Right atrium auricular region (tissue), 2 donors: Measurements from ENCODE around the gene DACT2. TPM values are rescaled to one million over a fixed set of nuclear protein-coding genes. Genes with fewer than 3 reads are reported as not detected.

ENCODE experiments used
- DNase-seq: peaks from one replicate; pipeline ENCODE4 v3.0.0-alpha.2; 2019; ENCODE audit warnings: low spot score
- H3K27ac ChIP-seq, 2 donors: fragments of 200-600 bp; sonication (generic); 1 replicate in 1 of 2; 2 replicates in 1 of 2; pipeline ENCODE4 v1.5.1; 2016 to 2019
- H3K27me3 ChIP-seq, 2 donors: fragments of 200-600 bp; sonication (generic); one replicate each; pipeline versions ENCODE4 v1.5.1 to v1.6.0; 2017 to 2019
- H3K36me3 ChIP-seq: fragments of 200-600 bp; sonication (generic); one replicate; pipeline ENCODE4 v1.5.1; 2016
- H3K4me1 ChIP-seq, 2 donors: fragments of 200-600 bp; sonication (generic); one replicate each; pipeline versions ENCODE4 v1.5.1 to v1.6.0; 2017 to 2019
- H3K4me3 ChIP-seq, 2 donors: fragments of 200-600 bp; sonication (generic); 1 replicate in 1 of 2; 2 replicates in 1 of 2; pipeline ENCODE4 v1.5.1; 2017 to 2019; ENCODE audit warnings: mild to moderate bottlenecking in 1 of 2, moderate library complexity in 1 of 2
- H3K9me3 ChIP-seq, 2 donors: fragments of 200-600 bp; sonication (generic); one replicate each; pipeline ENCODE4 v1.5.1; 2019
- total RNA-seq, 2 donors: library from RNA; depleted of rRNA; stranded (reverse); fragments of >200 nt; gene quantifications; one replicate each; pipeline ENCODE4 v1.1.0, GENCODE V29; 2016
- TF ChIP-seq, protein P1 (sequence below), 2 donors: fragments of 200-600 bp; sonication (generic); IDR thresholded peaks; one replicate each; pipeline ENCODE4 v1.5.1; 2019; ENCODE audit warnings: antibody characterized with exemption in 2 of 2

Gene DACT2, protein sequence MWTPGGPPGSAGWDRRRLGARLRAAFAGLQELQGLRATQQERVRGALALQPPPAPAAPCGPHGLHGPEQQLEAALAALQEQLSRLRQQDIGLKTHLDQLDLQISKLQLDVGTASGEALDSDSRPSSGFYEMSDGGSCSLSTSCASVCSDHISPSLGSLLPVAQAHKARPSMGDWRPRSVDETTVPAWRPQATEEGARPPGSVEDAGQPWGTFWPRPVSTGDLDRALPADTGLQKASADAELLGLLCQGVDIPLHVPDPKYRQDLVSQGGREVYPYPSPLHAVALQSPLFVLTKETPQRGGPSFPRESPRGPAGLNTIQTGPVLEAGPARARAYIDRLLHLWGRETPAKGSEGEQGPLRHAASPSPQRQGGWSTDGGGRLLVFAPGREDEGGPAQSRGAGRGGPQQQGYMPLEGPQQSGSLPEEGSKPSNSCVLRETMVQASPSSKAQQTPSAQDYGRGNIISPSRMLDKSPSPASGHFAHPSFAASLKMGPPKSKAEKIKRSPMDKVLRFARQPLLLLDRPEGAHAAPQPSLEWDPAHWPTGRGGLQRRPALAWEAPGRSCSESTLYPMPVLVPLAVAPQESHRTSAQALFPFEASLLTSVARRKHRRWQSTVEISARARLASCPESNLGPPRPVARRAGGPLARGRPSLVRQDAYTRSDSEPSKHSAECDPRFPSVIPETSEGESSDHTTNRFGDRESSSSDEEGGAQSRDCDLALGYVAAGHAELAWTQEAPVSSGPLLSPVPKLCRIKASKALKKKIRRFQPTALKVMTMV
- total RNA-seq = 1 to 10 TPM; 1.5 to 2.0 TPM

DNA sequence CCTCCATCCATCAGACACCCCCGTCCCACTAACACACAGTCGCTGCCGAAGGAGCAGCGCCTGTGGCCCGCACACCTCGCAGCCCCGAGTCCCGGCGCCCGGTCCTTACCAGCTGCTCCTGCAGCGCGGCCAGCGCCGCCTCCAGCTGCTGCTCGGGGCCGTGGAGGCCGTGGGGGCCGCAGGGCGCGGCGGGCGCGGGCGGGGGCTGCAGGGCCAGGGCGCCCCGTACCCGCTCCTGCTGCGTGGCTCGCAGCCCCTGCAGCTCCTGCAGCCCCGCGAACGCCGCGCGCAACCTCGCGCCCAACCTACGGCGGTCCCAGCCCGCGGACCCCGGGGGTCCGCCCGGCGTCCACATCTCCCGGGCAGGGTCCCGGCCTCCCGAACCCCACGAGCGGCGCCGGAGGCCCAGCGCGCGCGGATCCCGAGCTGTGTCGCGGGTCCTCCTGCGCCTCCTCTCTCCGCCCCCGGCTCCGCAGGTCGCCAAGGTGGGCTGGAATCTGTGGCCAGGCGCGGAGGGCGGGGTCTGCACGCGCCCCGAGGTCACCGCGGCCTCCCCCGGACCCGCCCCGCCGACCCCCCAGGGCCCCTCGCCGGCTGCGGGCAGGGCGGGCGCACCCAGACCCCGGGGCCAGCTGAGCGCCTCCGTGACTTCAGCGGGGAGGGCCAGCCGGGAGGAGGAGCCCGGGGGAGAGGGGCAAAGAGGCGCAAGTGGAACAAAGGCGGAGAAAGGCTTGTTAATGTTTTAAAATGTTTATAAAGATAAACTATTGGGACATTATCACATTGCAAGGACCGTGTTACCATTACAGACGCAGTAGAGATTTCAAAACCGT, at the start of gene DACT2:
DACT2 (minus strand) TSS at position 499 of the 833 bp plus-strand sequence; CDS start at position 355, 144 bp downstream.
- Histone ChIP-seq H3K36me3 (no peaks in the 10 kb centered on the region), H3K9me3 (peaks cover 0 to 9% of the 10 kb centered on the region in 2 donors), H3K27me3 (no peaks in the 10 kb centered on the region), H3K4me1 (no peaks in the 10 kb centered on the region), H3K27ac (peak within 1 kb of the TSS; percentile 46 to 62), H3K4me3 (peak within 1 kb of the TSS; percentile 34 to 55)
- TF ChIP-seq, protein P1, sequence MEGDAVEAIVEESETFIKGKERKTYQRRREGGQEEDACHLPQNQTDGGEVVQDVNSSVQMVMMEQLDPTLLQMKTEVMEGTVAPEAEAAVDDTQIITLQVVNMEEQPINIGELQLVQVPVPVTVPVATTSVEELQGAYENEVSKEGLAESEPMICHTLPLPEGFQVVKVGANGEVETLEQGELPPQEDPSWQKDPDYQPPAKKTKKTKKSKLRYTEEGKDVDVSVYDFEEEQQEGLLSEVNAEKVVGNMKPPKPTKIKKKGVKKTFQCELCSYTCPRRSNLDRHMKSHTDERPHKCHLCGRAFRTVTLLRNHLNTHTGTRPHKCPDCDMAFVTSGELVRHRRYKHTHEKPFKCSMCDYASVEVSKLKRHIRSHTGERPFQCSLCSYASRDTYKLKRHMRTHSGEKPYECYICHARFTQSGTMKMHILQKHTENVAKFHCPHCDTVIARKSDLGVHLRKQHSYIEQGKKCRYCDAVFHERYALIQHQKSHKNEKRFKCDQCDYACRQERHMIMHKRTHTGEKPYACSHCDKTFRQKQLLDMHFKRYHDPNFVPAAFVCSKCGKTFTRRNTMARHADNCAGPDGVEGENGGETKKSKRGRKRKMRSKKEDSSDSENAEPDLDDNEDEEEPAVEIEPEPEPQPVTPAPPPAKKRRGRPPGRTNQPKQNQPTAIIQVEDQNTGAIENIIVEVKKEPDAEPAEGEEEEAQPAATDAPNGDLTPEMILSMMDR (IDR thresholded peaks at IDR 0.05) = no peak
- no peak for DNase-seq

DNA sequence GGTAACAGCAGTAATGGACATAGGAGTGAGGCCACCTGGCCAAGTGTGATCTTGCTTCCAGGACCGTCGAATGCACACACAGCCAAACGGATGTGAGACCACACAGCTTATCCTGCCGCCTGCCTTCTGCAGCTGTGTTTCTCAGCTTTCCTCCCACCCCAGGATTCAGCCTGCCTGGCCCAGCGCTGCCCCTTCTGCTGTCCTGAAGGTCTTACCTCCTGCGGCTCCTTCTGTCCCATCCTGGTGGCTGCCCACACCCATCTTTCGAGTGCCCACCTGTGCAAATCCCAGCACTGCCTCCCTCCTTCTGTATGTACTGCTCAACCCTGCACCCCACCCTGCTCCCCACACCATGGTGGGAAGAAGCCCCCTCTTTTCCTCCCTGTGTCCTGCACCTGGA, 49.4 kb upstream of the DACT2 start:
- H3K27me3 ChIP-seq = no peaks in the 10 kb centered on the region
- peaks cover 0 to 5% of the 10 kb centered on the region in 2 donors for H3K4me1 ChIP-seq
- H3K4me3 ChIP-seq = no peak overlapping the region
- H3K27ac ChIP-seq = no peak overlapping the region
- no peak for DNase-seq
- no peaks in the 10 kb centered on the region for H3K9me3 ChIP-seq
- no peaks in the 10 kb centered on the region for H3K36me3 ChIP-seq
- TF ChIP-seq, protein P1 (IDR thresholded peaks at IDR 0.05) = no peak

DNA sequence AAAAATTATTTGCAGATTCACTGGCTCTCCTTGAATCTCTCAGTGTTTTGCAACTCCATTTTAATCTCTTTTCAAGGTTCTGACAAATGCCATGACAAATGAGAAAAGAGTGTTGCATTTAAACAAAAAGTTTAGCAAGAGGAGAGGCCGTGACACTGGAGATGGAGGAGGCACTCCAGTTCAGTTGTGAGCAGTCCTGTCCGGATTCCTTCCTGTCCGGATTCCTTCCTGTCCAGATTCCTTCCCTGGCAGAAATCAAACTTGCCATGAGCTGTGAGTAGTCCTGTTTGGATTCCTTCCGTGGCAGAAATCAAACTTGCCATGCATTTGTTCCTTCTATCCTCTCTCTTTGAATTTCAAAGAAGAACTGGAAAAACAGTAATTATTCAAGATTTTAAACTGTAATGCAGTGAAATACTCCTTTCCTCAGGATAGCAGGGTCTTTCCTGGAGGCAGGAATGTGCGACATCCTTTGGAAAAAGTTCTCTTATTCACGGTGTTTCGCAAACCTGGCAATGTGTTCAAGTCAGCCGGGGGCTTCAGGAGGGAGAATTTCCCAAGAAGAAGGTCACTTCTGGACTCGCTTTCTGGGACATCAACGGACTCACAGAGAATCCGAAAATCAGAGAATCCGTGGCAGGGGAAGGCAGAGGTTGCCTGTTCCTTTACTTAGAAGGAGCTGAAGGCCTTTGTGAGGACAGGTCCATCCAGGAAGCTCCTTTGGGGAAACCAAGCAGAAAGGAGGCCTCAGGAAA, 48.7 kb upstream of the DACT2 start:
- DNase-seq = no peak
- Histone ChIP-seq H3K4me1 (peaks cover 0 to 5% of the 10 kb centered on the region in 2 donors), H3K27ac (no peak overlapping the region), H3K27me3 (no peaks in the 10 kb centered on the region), H3K36me3 (no peaks in the 10 kb centered on the region), H3K4me3 (no peak overlapping the region), H3K9me3 (no peaks in the 10 kb centered on the region)
- TF ChIP-seq, protein P1 (IDR thresholded peaks at IDR 0.05) = no peak

DNA sequence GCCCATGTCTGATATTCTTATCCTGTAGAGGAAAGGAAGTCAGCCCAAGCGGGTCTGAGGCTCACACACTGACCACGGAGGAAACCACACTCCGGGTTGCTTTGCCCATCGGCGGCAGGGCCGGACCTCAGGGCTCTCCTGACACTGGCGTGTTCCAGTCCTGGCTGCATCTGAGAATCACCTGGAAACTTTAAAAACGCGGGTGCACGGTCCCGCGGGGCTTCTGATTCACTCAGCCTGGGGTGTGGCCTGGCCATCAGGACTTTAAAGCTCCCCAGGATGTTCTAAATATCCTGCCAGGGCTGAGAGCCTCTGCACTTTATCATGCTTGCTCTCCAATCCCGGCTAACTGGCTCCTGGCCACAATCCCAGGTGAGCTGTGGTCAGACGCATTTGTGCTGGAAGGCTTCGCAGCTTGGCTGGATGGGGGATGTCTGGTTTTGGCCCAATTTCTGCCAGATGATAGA, 47.7 kb upstream of the DACT2 start:
- no peak overlapping the region for H3K27ac ChIP-seq
- H3K27me3 ChIP-seq = no peaks in the 10 kb centered on the region
- H3K4me3 ChIP-seq = no peak overlapping the region
- TF ChIP-seq, protein P1 (IDR thresholded peaks at IDR 0.05) = no peak
- H3K4me1 ChIP-seq = peaks cover 0 to 5% of the 10 kb centered on the region in 2 donors
- H3K36me3 ChIP-seq = no peaks in the 10 kb centered on the region
- H3K9me3 ChIP-seq = no peaks in the 10 kb centered on the region
- no peak for DNase-seq

DNA sequence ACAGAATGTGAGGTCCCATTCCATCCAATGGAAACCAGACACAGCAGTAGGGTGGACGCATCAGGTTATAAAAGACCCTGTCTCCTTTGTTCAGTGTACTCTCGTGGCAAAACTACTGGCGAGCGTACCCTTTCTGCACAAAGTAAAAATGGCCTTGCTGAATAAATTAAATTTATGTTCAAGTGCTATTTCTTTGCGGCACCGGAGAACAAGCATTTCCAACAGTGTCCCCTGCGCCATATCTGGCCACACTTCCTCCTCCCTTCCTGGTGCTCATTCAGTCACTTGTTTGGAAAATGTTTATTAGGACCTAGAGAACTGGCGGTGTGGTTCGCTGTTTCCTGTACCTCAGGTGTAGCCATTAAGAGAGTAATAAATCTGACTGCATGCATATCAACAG, 46.9 kb upstream of the DACT2 start:
- Histone ChIP-seq H3K4me3 (no peak overlapping the region), H3K36me3 (no peaks in the 10 kb centered on the region), H3K4me1 (peaks cover 0 to 5% of the 10 kb centered on the region in 2 donors), H3K27ac (no peak overlapping the region), H3K9me3 (no peaks in the 10 kb centered on the region), H3K27me3 (no peaks in the 10 kb centered on the region)
- DNase-seq = no peak
- TF ChIP-seq, protein P1 (IDR thresholded peaks at IDR 0.05) = no peak
